ENCODE data around the gene SNTG2.

SNTG2 gene

GRCh38 chr2:1283020-1283801, 332.6 kb downstream of the SNTG2 start:
- no peak for DNase-seq (ENCODE audit: low spot score)

- DNase-seq (ENCODE audit: low spot score): no peak
These were observed 333.2 kb downstream of the SNTG2 start for GRCh38 chr2:1283871-1284270.

GRCh38 chr2:1286929-1287328, 336.3 kb downstream of the SNTG2 start:
- DNase-seq (ENCODE audit: low spot score): no peak

- DNase-seq (ENCODE audit: low spot score): no peak
These were observed 336.8 kb downstream of the SNTG2 start for GRCh38 chr2:1287427-1287826.

GRCh38 chr2:1294900-1295299, 344.3 kb downstream of the SNTG2 start:
- no peak for DNase-seq (ENCODE audit: low spot score)

- no peak for DNase-seq (ENCODE audit: low spot score)
These were observed 345.1 kb downstream of the SNTG2 start for GRCh38 chr2:1295740-1296139.

- no peak for DNase-seq (ENCODE audit: low spot score)
These were observed 346.9 kb downstream of the SNTG2 start for GRCh38 chr2:1297372-1298159.

GRCh38 chr2:1299043-1299442, 348.4 kb downstream of the SNTG2 start:
- DNase-seq (ENCODE audit: low spot score): no peak

GRCh38 chr2:1300284-1300683, 349.6 kb downstream of the SNTG2 start:
- no peak for DNase-seq (ENCODE audit: low spot score)

- no peak for DNase-seq (ENCODE audit: low spot score)
These were observed 350.4 kb downstream of the SNTG2 start for GRCh38 chr2:1301056-1301455.

- no peak for DNase-seq (ENCODE audit: low spot score)
These were observed 354.8 kb downstream of the SNTG2 start for GRCh38 chr2:1305342-1306013.

- no peak for DNase-seq (ENCODE audit: low spot score)
These were observed 355.5 kb downstream of the SNTG2 start for GRCh38 chr2:1306014-1306686.

GRCh38 chr2:1306687-1307516, 356.3 kb downstream of the SNTG2 start:
- no peak for DNase-seq (ENCODE audit: low spot score)

GRCh38 chr2:1307670-1308069, 357.0 kb downstream of the SNTG2 start:
- no peak for DNase-seq (ENCODE audit: low spot score)

GRCh38 chr2:1308678-1309077, 358.0 kb downstream of the SNTG2 start:
- DNase-seq (ENCODE audit: low spot score): no peak

- no peak for DNase-seq (ENCODE audit: low spot score)
These were observed 358.9 kb downstream of the SNTG2 start for GRCh38 chr2:1309507-1309906.

GRCh38 chr2:1310202-1310601, 359.6 kb downstream of the SNTG2 start:
- DNase-seq (ENCODE audit: low spot score): no peak

GRCh38 chr2:1310866-1311265, 360.2 kb downstream of the SNTG2 start:
- DNase-seq (ENCODE audit: low spot score): no peak

GRCh38 chr2:1313240-1313924, 362.7 kb downstream of the SNTG2 start:
- DNase-seq (ENCODE audit: low spot score): no peak

GRCh38 chr2:1314254-1314653, 363.6 kb downstream of the SNTG2 start:
- DNase-seq (ENCODE audit: low spot score): no peak
